IMR-90 (cell line): ENCODE measurements around the gene FOXN3. TPM values are rescaled to one million over a fixed set of nuclear protein-coding genes. Genes with fewer than 3 reads are reported as not detected.

Experiments
- ATAC-seq: fragments of 200-7000 bp; cut with Tn5 transposase; 2 replicates; pipeline ENCODE4 v1.9.1; 2020; ENCODE audit warnings: low read depth, mild to moderate bottlenecking, moderate library complexity
- BruUV-seq: library from RNA; stranded (reverse); fragments of 400-500 nt; replicated peaks from 2 replicates; lab custom pipeline; 2021; lab: Mats Ljungman, UMichigan
- CTCF ChIA-PET: fragments of 300-600 bp; formaldehyde crosslinking; extraction: SDS; loops from one replicate; lab custom pipeline; 2021; ENCODE audit warnings: antibody characterized with exemption; lab: Yijun Ruan, JAX
- POLR2A ChIA-PET: fragments of 300-600 bp; sonication (Branson Sonifier 250); formaldehyde crosslinking; loops from one replicate; lab custom pipeline; 2022; ENCODE audit warnings: antibody characterized with exemption; ENCODE audit not compliant: unreplicated experiment; lab: Charles Lee
- DNase-seq: peaks from one replicate; pipeline ENCODE4 v3.0.0; 2013
- H2AFZ ChIP-seq: replicated peaks from 2 replicates; pipeline ENCODE3; 2013; ENCODE audit warnings: low read length, mild to moderate bottlenecking; ENCODE audit not compliant: poor library complexity
- H2AK5ac ChIP-seq: 2 replicates; pipeline ENCODE4 v1.6.1; 2013; ENCODE audit warnings: low read depth, low read length, inconsistent platforms
- H2AK9ac ChIP-seq: replicated peaks from 2 replicates; pipeline ENCODE3; 2013; ENCODE audit warnings: mild to moderate bottlenecking, low read depth, low read length, moderate library complexity; ENCODE audit not compliant: poor library complexity
- H2BK120ac ChIP-seq: 2 replicates; pipeline ENCODE4 v1.6.1; 2013; ENCODE audit warnings: low read depth, low read length, inconsistent platforms
- H2BK15ac ChIP-seq: 3 replicates; pipeline ENCODE4 v1.6.1; 2013; ENCODE audit warnings: low read depth, low read length, inconsistent platforms
- H2BK20ac ChIP-seq: 2 replicates; pipeline ENCODE4 v1.6.1; 2013; ENCODE audit warnings: low read depth, mild to moderate bottlenecking, inconsistent platforms, low read length, moderate library complexity
- H2BK5ac ChIP-seq: 2 replicates; pipeline ENCODE4 v1.6.1; 2013; ENCODE audit warnings: mild to moderate bottlenecking, low read depth, low read length, inconsistent platforms; ENCODE audit not compliant: poor library complexity, severe bottlenecking
- H3K14ac ChIP-seq: replicated peaks from 2 replicates; pipeline ENCODE4 v1.6.1; 2013; ENCODE audit warnings: low read depth, low read length, inconsistent platforms
- H3K18ac ChIP-seq: 2 replicates; pipeline ENCODE4 v1.6.1; 2013; ENCODE audit warnings: low read depth, low read length, control low read depth
- H3K23ac ChIP-seq: 2 replicates; pipeline ENCODE4 v1.6.1; 2013; ENCODE audit warnings: low read depth, low read length, inconsistent platforms
- H3K27ac ChIP-seq: 2 replicates; pipeline ENCODE4 v1.5.1; 2013; ENCODE audit warnings: mild to moderate bottlenecking, control low read depth, low read length; ENCODE audit not compliant: insufficient read depth
- H3K27me3 ChIP-seq: 2 replicates; pipeline ENCODE4 v1.6.1; 2013; ENCODE audit warnings: low read length; ENCODE audit not compliant: control insufficient read depth, insufficient read depth
- H3K36me3 ChIP-seq: 2 replicates; pipeline ENCODE4 v1.6.1; 2013; ENCODE audit warnings: low read length, mixed read lengths; ENCODE audit not compliant: control insufficient read depth, insufficient read depth
- H3K4ac ChIP-seq: 2 replicates; pipeline ENCODE4 v1.6.1; 2013; ENCODE audit warnings: low read depth, low read length, inconsistent platforms
- H3K4me1 ChIP-seq: 2 replicates; pipeline ENCODE4 v1.6.1; 2013; ENCODE audit warnings: low read length, mixed read lengths; ENCODE audit not compliant: control insufficient read depth, insufficient read depth
- H3K4me2 ChIP-seq: 2 replicates; pipeline ENCODE4 v1.6.1; 2013; ENCODE audit warnings: low read depth, mild to moderate bottlenecking, control low read depth, low read length, moderate library complexity
- H3K4me3 ChIP-seq: 2 replicates; pipeline ENCODE4 v1.5.1; 2013; ENCODE audit warnings: low read depth, mild to moderate bottlenecking, control low read depth, low read length, moderate library complexity; ENCODE audit not compliant: insufficient read depth
- H3K56ac ChIP-seq: 2 replicates; pipeline ENCODE4 v1.6.1; 2013; ENCODE audit warnings: low read length, inconsistent platforms; ENCODE audit not compliant: insufficient read depth; ENCODE audit errors: extremely low read depth
- H3K79me1 ChIP-seq, 2 experiments: 2 replicates each; pipeline ENCODE4 v1.6.1; 2013; ENCODE audit warnings: low read length in 2 of 2, inconsistent platforms in 1 of 2, low read depth in 1 of 2
- H3K9ac ChIP-seq: 2 replicates; pipeline ENCODE4 v1.6.1; 2013; ENCODE audit warnings: low read depth, low read length, control low read depth
- H3K9me1 ChIP-seq: 2 replicates; pipeline ENCODE4 v1.6.1; 2013; ENCODE audit warnings: low read length, inconsistent platforms; ENCODE audit not compliant: insufficient read depth
- H3K9me3 ChIP-seq: 2 replicates; pipeline ENCODE4 v1.6.1; 2013; ENCODE audit warnings: low read length; ENCODE audit not compliant: control insufficient read depth, insufficient read depth
- H4K20me1 ChIP-seq: 2 replicates; pipeline ENCODE4 v1.6.1; 2013; ENCODE audit warnings: low read length, inconsistent platforms; ENCODE audit not compliant: insufficient read depth
- H4K5ac ChIP-seq: 2 replicates; pipeline ENCODE4 v1.6.1; 2013; ENCODE audit warnings: mild to moderate bottlenecking, low read depth, low read length, control low read depth
- H4K8ac ChIP-seq, 2 experiments: 2 replicates each; pipeline ENCODE4 v1.6.1; 2013; ENCODE audit warnings: low read depth in 2 of 2, low read length in 2 of 2, control low read depth in 1 of 2, inconsistent platforms in 1 of 2
- H4K91ac ChIP-seq: 2 replicates; pipeline ENCODE4 v1.6.1; 2013; ENCODE audit warnings: low read depth, low read length, inconsistent platforms; ENCODE audit not compliant: insufficient read depth
- WGBS, 2 experiments: methylation state at CpG; one replicate each; pipeline versions ENCODE4 v1.1.5 to v1.1.7; 2013; ENCODE audit warnings: missing lambda C conversion rate in 2 of 2; ENCODE audit not compliant: insufficient read length in 1 of 2; ENCODE audit errors: extremely low coverage in 2 of 2; 5-methylcytosine and 5-hydroxymethylcytosine counted together
- dilution Hi-C: fragments of 300-500 bp; cut with HindIII; formaldehyde crosslinking; loops from one replicate; pipeline ENCODE4 v1.14.3; 2018; ENCODE audit warnings: low sequenced_read_pairs; ENCODE audit not compliant: unreplicated experiment
- in situ Hi-C: fragments of 300-500 bp; cut with MboI; formaldehyde crosslinking; loops from 3 replicates; pipeline ENCODE4 v1.14.3; 2019; ENCODE audit warnings: low sequenced_read_pairs, inconsistent platforms, mixed read lengths
- intact Hi-C: fragments of 100-400 bp; cut with micrococcal nuclease; formaldehyde crosslinking; loops from 2 replicates; pipeline ENCODE4 v1.10.0; 2022
- polyA plus RNA-seq, 3 experiments: library from polyadenylated mRNA; depleted of rRNA; stranded (reverse); fragments of >200 nt; gene quantifications; 2 replicates each; pipeline ENCODE4 v1.2.3, GENCODE V29; 2012; ENCODE audit warnings: low replicate concordance in 1 of 3
- total RNA-seq: library from RNA; depleted of rRNA; stranded (reverse); fragments of >200 nt; gene quantifications from 2 replicates; pipeline ENCODE4 v1.2.3, GENCODE V29; 2012
- TF ChIP-seq, protein P1 (sequence below): conservative IDR thresholded peaks from 2 replicates; pipeline ENCODE4 v1.5.1; 2012; ENCODE audit warnings: mild to moderate bottlenecking, low read depth, low read length, improper control_type of control experiment

FOXN3 gene
- total and polyA plus RNA-seq, 2 of the 4 experiments (the other 2 are of a cell fraction) = 22.6 to 33.7 TPM

DNA sequence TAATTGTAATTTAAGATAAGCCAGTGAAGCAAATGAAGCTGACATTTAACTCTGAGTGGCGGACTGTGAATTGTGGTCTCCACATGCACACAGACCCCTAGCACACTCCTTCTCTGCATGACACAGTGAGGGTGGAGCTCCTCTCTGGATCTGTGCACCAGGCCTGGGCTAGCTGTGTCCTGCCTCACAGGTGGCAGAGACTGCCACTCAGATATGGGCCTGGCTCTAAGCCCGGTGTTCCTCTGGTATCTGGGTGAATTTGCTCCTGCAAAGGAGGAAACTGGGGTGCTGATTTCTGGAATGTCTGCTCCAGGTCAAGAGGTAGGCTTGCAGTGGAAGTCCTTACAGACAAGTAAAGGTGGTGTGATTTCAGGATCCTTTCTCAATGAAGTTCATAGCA lies 282.4 kb downstream of the FOXN3 start:
- no peak overlapping the region for H3K4me2 ChIP-seq
- CTCF ChIA-PET = no interaction called here
- no TSS peak for BruUV-seq
- H2AK9ac ChIP-seq = no peak overlapping the region
- H3K27ac ChIP-seq = no peak overlapping the region
- H3K9me1 ChIP-seq = peaks cover 10% of the 10 kb centered on the region
- H4K5ac ChIP-seq = no peak overlapping the region
- DNase-seq (no peak), ATAC-seq (no peak)
- no peak overlapping the region for H3K4ac ChIP-seq
- H3K4me1 ChIP-seq = peaks cover 5% of the 10 kb centered on the region
- no peak overlapping the region for H2AFZ ChIP-seq
- POLR2A ChIA-PET = no interaction called here
- H3K4me3 ChIP-seq = no peak overlapping the region
- no peak overlapping the region for H3K23ac ChIP-seq
- no peaks in the 10 kb centered on the region for H4K20me1 ChIP-seq
- no peak overlapping the region for H3K56ac ChIP-seq
- no peak overlapping the region for H3K9ac ChIP-seq
- intact Hi-C loops (no loop called here), in situ Hi-C loops (no loop called here), dilution Hi-C loops (no loop called here)
- H3K79me1 ChIP-seq = no peaks in the 10 kb centered on the region
- H4K8ac ChIP-seq = no peak overlapping the region
- WGBS, 2 experiments = 89% methylated on average over 1 of the region's 2 CpGs; no CpG with 5 or more reads in 1 of the 2 experiments
- H2BK20ac ChIP-seq = no peak overlapping the region
- H2BK5ac ChIP-seq = no peak overlapping the region
- no peak overlapping the region for H4K91ac ChIP-seq
- H2BK15ac ChIP-seq = no peak overlapping the region
- no peak overlapping the region for H2AK5ac ChIP-seq
- no peaks in the 10 kb centered on the region for H3K27me3 ChIP-seq
- no peak overlapping the region for H3K14ac ChIP-seq
- TF ChIP-seq, protein P1, sequence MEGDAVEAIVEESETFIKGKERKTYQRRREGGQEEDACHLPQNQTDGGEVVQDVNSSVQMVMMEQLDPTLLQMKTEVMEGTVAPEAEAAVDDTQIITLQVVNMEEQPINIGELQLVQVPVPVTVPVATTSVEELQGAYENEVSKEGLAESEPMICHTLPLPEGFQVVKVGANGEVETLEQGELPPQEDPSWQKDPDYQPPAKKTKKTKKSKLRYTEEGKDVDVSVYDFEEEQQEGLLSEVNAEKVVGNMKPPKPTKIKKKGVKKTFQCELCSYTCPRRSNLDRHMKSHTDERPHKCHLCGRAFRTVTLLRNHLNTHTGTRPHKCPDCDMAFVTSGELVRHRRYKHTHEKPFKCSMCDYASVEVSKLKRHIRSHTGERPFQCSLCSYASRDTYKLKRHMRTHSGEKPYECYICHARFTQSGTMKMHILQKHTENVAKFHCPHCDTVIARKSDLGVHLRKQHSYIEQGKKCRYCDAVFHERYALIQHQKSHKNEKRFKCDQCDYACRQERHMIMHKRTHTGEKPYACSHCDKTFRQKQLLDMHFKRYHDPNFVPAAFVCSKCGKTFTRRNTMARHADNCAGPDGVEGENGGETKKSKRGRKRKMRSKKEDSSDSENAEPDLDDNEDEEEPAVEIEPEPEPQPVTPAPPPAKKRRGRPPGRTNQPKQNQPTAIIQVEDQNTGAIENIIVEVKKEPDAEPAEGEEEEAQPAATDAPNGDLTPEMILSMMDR = no peak
- no peak overlapping the region for H2BK120ac ChIP-seq
- H3K18ac ChIP-seq = no peak overlapping the region
- no peaks in the 10 kb centered on the region for H3K9me3 ChIP-seq
- no peaks in the 10 kb centered on the region for H3K36me3 ChIP-seq
